ENCODE results near the gene MFAP2.

DNA sequence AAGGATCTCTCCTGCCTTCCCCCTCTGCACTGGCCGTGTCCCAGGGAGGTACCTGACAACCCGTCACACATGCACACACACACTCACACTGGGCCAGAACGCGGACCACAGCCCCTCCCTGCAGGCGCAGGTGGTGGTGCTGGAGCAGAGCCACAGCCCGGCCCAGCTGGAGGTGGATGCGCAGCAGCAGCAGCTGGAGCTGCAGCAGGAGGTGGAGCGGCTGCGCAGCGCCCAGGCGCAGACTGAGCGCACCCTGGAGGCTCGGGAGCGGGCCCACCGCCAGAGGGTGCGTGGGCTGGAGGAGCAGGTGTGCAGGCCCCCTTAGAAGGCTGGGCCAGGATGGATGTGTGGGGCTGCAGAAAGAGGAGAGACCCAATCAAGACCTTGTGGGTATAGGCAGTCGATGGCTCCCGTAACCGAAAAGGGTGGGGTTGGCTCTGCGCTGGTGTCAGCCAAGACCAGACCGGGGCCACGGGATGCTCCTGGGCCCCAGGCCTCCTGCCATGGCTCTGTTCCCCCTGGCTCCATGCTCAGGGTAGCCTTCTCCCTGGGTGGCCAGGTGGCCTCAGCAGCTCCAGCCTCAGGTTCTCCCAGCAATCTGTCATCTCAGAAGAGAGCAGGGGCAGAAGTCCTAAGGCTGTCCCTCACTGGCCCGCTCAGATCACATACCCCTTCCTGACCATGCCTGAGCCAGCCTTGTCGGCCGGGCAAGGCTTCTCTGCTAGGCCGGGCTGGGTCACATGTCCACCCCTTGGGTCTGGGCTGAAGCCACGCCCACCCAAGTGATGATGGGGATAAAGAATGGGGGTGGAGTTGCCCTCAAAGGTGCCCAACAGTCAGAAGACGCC, 8.9 kb downstream of the MFAP2 start:
- TF ChIP-seq, protein P1, sequence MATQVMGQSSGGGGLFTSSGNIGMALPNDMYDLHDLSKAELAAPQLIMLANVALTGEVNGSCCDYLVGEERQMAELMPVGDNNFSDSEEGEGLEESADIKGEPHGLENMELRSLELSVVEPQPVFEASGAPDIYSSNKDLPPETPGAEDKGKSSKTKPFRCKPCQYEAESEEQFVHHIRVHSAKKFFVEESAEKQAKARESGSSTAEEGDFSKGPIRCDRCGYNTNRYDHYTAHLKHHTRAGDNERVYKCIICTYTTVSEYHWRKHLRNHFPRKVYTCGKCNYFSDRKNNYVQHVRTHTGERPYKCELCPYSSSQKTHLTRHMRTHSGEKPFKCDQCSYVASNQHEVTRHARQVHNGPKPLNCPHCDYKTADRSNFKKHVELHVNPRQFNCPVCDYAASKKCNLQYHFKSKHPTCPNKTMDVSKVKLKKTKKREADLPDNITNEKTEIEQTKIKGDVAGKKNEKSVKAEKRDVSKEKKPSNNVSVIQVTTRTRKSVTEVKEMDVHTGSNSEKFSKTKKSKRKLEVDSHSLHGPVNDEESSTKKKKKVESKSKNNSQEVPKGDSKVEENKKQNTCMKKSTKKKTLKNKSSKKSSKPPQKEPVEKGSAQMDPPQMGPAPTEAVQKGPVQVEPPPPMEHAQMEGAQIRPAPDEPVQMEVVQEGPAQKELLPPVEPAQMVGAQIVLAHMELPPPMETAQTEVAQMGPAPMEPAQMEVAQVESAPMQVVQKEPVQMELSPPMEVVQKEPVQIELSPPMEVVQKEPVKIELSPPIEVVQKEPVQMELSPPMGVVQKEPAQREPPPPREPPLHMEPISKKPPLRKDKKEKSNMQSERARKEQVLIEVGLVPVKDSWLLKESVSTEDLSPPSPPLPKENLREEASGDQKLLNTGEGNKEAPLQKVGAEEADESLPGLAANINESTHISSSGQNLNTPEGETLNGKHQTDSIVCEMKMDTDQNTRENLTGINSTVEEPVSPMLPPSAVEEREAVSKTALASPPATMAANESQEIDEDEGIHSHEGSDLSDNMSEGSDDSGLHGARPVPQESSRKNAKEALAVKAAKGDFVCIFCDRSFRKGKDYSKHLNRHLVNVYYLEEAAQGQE (IDR thresholded peaks at IDR 0.05; ENCODE audit: insufficient read depth in 1 of 2, low read depth in 2 of 2, low read length in 1 of 2) = no peak
- TF ChIP-seq, protein P2, sequence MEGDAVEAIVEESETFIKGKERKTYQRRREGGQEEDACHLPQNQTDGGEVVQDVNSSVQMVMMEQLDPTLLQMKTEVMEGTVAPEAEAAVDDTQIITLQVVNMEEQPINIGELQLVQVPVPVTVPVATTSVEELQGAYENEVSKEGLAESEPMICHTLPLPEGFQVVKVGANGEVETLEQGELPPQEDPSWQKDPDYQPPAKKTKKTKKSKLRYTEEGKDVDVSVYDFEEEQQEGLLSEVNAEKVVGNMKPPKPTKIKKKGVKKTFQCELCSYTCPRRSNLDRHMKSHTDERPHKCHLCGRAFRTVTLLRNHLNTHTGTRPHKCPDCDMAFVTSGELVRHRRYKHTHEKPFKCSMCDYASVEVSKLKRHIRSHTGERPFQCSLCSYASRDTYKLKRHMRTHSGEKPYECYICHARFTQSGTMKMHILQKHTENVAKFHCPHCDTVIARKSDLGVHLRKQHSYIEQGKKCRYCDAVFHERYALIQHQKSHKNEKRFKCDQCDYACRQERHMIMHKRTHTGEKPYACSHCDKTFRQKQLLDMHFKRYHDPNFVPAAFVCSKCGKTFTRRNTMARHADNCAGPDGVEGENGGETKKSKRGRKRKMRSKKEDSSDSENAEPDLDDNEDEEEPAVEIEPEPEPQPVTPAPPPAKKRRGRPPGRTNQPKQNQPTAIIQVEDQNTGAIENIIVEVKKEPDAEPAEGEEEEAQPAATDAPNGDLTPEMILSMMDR (IDR thresholded peaks at IDR 0.05) = no peak
